Stomach (tissue), 9 donors: ENCODE results near the gene SUMO3. TPM values are rescaled to one million over a fixed set of nuclear protein-coding genes. Genes with fewer than 3 reads are reported as not detected.

ENCODE experiments used
- DNase-seq, 2 donors: peaks; one replicate each; pipeline versions ENCODE4 v3.0.0 to v3.0.0-alpha.2; 2013 to 2019
- H3K27ac ChIP-seq, 5 donors: fragments of 200-600 bp in 4 of 5; sonication (generic) in 4 of 5; one replicate each; pipeline ENCODE4 v1.5.1; 2013 to 2019; ENCODE audit warnings: mild to moderate bottlenecking in 1 of 5, moderate library complexity in 1 of 5
- H3K27me3 ChIP-seq, 3 donors: fragments of 200-600 bp; sonication (generic); one replicate each; pipeline ENCODE4 v1.5.1; 2017 to 2019; ENCODE audit warnings: mixed run types in 1 of 3
- H3K36me3 ChIP-seq, 4 donors: fragments of 200-600 bp; sonication (generic); 1 replicate in 3 of 4; 2 replicates in 1 of 4; pipeline ENCODE4 v1.5.1; 2016 to 2019
- H3K4me1 ChIP-seq, 4 donors: fragments of 200-600 bp; sonication (generic); one replicate each; pipeline ENCODE4 v1.5.1; 2016 to 2019
- H3K4me3 ChIP-seq, 4 donors: fragments of 200-600 bp; sonication (generic) in 3 of 4; one replicate each; pipeline ENCODE4 v1.5.1; 2016 to 2019; ENCODE audit warnings: mild to moderate bottlenecking in 1 of 4
- H3K9me3 ChIP-seq, 4 donors: fragments of 200-600 bp; sonication (generic); one replicate each; pipeline ENCODE4 v1.5.1; 2016 to 2019
- CTCF ChIP-seq, 7 experiments: fragments of 450-650 bp in 4 of 7; fragments of 200-600 bp in 3 of 7; sonication (generic) in 3 of 7; IDR thresholded peaks; one replicate each; pipeline ENCODE4 v1.5.1; 2016 to 2019; ENCODE audit warnings: antibody characterized with exemption in 7 of 7, control low read depth in 2 of 7, mild to moderate bottlenecking in 1 of 7
- EP300 ChIP-seq: sonication (generic); formaldehyde crosslinking; IDR thresholded peaks from one replicate; pipeline ENCODE4 v1.6.1; 2017; ENCODE audit warnings: antibody characterized with exemption
- POLR2A ChIP-seq, 4 donors: fragments of 450-650 bp; IDR thresholded peaks; one replicate each; pipeline ENCODE4 v1.6.1; 2016; ENCODE audit warnings: antibody characterized with exemption in 4 of 4, control low read depth in 2 of 4, mild to moderate bottlenecking in 1 of 4, moderate library complexity in 1 of 4
- POLR2AphosphoS5 ChIP-seq, 3 donors: sonication (generic); formaldehyde crosslinking; IDR thresholded peaks; one replicate each; pipeline ENCODE4 v1.6.1; 2016; ENCODE audit warnings: antibody characterized with exemption in 3 of 3
- WGBS, 5 donors: extraction: QIAGEN DNeasy Blood & Tissue Kit in 3 of 5; methylation state at CpG; one replicate each; pipeline versions ENCODE4 v1.1.5 to v1.1.7; 2013 to 2018; 5-methylcytosine and 5-hydroxymethylcytosine counted together
- intact Hi-C: fragments of 100-400 bp; cut with DNase I; formaldehyde crosslinking; loops from one replicate; pipeline ENCODE4 v1.15.1; 2023; ENCODE audit warnings: low total_unique reads
- polyA plus RNA-seq, 3 donors: library from polyadenylated mRNA; stranded (reverse); fragments of 200-250 nt; gene quantifications; one replicate each; pipeline ENCODE4 v1.2.3, GENCODE V29; 2013
- total RNA-seq, 5 donors: library from RNA; depleted of rRNA; stranded (reverse); fragments of >200 nt; gene quantifications; one replicate each; pipeline versions ENCODE4 v1.1.0 to v1.2.3, GENCODE V29; 2014 to 2016
- donor health status: healthy with polysubstance abuse.
- donor health status: Bipolar disorder and iron deficiency.
- donor health status: healthy.

Gene SUMO3
- total and polyA plus RNA-seq, 8 donors, result 29.5 to 95.9 (median 55.8) TPM

DNA sequence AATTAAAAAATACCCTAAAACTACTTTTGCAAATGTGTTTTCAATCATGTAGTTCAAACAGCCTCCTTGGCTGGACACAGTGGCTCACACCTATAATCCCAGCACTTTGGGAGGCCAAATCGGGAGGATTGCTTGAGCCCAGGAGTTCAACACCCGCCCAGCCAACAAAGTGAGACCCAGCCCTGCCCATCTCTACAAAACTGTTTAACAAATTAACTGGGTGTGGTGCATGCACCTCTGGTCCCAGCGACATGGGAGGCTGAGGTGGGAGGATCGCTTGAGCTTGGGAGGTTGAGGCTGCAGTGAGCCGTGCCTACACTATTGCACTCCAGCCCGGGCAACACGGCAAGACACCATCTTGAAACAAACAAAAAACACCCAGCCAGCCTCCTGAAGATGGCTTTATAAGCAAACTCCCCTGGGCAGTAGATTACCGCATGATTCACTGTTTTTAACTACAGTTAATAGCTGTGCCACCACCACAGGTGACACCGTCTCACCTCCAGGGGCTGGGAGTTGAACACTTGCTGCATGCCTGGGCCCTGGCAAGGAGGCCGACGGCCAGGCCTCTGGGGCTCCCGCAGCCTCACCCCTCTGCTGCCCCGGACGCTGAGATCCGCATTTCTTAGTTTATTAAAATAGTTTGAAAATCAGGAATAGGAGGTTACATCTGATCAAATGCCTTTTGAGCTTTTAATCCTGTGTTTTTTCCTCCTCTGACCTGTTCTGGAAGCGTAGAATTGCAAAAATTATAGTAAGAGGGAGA, 39.4 kb upstream of the SUMO3 start:
- peaks cover 24 to 55% (median 41%) of the 10 kb centered on the region in 4 donors for H3K4me1 ChIP-seq
- no peaks in the 10 kb centered on the region for H3K27me3 ChIP-seq
- intact Hi-C loops, result no loop called here
- no peaks in the 10 kb centered on the region for H3K9me3 ChIP-seq
- H3K36me3 ChIP-seq, result peaks cover 53 to 99% (median 98%) of the 10 kb centered on the region in 4 donors
- TF ChIP-seq CTCF (IDR thresholded peaks at IDR 0.05) (no peak), POLR2A (IDR thresholded peaks at IDR 0.05) (no peak), EP300 (no peak), POLR2AphosphoS5 (IDR thresholded peaks at IDR 0.05) (no peak)
- DNase-seq, result no peak
- 89 to 96% (median 94%) methylated on average over 12 to 16 of the region's 16 CpGs for WGBS, 5 donors
- peak overlapping the region in 1 of 5 donors; percentile 43 for H3K27ac ChIP-seq
- H3K4me3 ChIP-seq, result no peak overlapping the region

DNA sequence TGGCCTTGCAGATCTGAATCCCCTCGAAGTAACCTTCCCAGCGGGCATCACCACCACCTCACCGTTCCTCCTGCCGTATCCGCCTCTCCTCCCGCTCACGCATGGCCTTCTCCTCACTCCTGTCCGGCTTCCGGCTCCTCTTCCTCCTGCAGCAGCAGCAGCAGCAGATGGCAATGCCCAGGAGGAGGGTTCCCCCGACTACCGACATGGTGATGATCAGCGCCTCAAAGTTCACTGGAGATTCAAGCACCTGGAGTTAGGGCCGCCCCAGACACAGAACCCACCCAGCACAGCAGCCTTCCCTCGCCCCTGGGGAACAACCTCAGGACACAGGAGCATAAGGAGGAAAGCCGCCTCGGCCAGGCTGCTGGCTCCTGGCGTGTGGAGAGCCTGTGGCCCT, 38.3 kb upstream of the SUMO3 start:
- no peak for DNase-seq
- Histone ChIP-seq H3K4me3 (no peak overlapping the region), H3K27ac (peak overlapping the region in 1 of 5 donors; percentile 8), H3K9me3 (no peaks in the 10 kb centered on the region), H3K27me3 (no peaks in the 10 kb centered on the region), H3K36me3 (peaks cover 57 to 100% (median 98%) of the 10 kb centered on the region in 4 donors), H3K4me1 (peaks cover 20 to 58% (median 43%) of the 10 kb centered on the region in 4 donors)
- WGBS, 5 donors, result 84 to 94% (median 91%) methylated on average over 15 to 17 of the region's 17 CpGs
- intact Hi-C loops, result no loop called here
- no peak for TF ChIP-seq POLR2A (IDR thresholded peaks at IDR 0.05)
- no peak for TF ChIP-seq EP300
- no peak for TF ChIP-seq POLR2AphosphoS5 (IDR thresholded peaks at IDR 0.05)
- TF ChIP-seq CTCF (IDR thresholded peaks at IDR 0.05), result no peak

GRCh38 chr21:44855572-44855971, 37.7 kb upstream of the SUMO3 start:
- intact Hi-C loops, result no loop called here
- Histone ChIP-seq H3K27me3 (no peaks in the 10 kb centered on the region), H3K4me3 (no peak overlapping the region), H3K4me1 (peaks cover 20 to 56% (median 43%) of the 10 kb centered on the region in 4 donors), H3K36me3 (peaks cover 58 to 100% (median 98%) of the 10 kb centered on the region in 4 donors), H3K27ac (peak overlapping the region in 1 of 5 donors; percentile 49), H3K9me3 (no peaks in the 10 kb centered on the region)
- 91 to 96% (median 94%) methylated on average over 14 of the region's 14 CpGs for WGBS, 5 donors
- TF ChIP-seq CTCF (IDR thresholded peaks at IDR 0.05) (no peak), POLR2A (IDR thresholded peaks at IDR 0.05) (no peak), EP300 (no peak), POLR2AphosphoS5 (IDR thresholded peaks at IDR 0.05) (no peak)
- no peak for DNase-seq

DNA sequence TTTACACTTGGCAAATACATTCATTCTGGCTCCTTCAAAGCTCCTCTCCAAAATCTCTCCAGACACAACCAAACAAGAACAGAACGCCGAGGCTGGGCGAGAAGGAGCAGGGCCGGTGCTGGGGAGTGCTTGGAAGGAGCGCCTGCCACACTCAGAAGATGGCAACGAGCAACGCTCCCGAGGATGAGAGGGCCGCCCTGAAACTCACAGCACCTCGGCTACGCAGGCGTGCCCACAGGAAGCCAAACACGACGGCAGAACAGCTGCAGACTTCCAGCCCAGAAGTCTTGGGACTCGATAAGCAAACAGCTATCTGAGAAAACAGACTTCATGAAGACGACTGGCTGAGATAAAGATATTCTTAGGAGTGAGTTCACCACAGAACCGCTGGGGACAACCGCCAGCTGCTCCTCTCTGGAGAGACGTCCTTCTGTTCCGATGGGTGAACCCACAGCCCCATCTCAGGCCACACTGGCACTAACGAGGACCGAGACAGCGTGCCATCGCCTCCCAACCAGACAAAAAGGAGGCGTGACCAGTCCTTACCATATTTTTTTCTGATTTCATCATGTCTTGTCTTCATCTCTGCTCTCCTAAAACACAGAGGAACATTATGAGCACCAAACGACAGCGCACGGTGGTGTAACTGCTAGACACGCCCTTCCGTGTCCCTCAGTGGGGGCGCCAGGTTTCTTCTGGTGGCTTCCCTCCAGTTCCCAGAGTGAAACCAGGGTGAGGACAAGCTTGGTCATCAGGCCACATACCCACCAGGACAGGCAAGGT, 37.0 kb upstream of the SUMO3 start:
- Histone ChIP-seq H3K27me3 (no peaks in the 10 kb centered on the region), H3K4me3 (no peak overlapping the region), H3K27ac (peak overlapping the region in 3 of 5 donors; percentile 49 to 71 (median 66)), H3K9me3 (no peaks in the 10 kb centered on the region), H3K36me3 (peaks cover 60 to 100% (median 98%) of the 10 kb centered on the region in 4 donors), H3K4me1 (peaks cover 20 to 56% (median 43%) of the 10 kb centered on the region in 4 donors)
- intact Hi-C loops, result no loop called here
- WGBS, 5 donors, result 78 to 85% (median 82%) methylated on average over 31 of the region's 31 CpGs
- TF ChIP-seq CTCF (IDR thresholded peaks at IDR 0.05), result no peak
- no peak for TF ChIP-seq EP300
- no peak for TF ChIP-seq POLR2AphosphoS5 (IDR thresholded peaks at IDR 0.05)
- TF ChIP-seq POLR2A (IDR thresholded peaks at IDR 0.05), result no peak
- DNase-seq, result no peak
